ENCODE data around the gene ARMCX2. TPM values are rescaled to one million over a fixed set of nuclear protein-coding genes. Genes with fewer than 3 reads are reported as not detected.
"Not testable (repeated sequence)": the region's sequence is repeated elsewhere in the genome, so short reads cannot be mapped to it uniquely, and the experiment has no call there.

The ARMCX2 gene
- polyA plus RNA-seq (2013, experiment 1 of 2; ENCODE audit: insufficient read length) = 110 TPM
- polyA plus RNA-seq (2013, experiment 2 of 2; ENCODE audit: insufficient read length) = 109 TPM

- DNase-seq = peak; percentile 80
Measured at GRCh38 chrX:101659601-101660063, at the start of gene ARMCX2. ARMCX2 (minus strand) TSS chrX:101659850; CDS start chrX:101657588, 2,262 bp downstream.

GRCh38 chrX:101709384-101709783 lies 49.7 kb upstream of the ARMCX2 start:
- DNase-seq = no peak

GRCh38 chrX:101708163-101708562 lies 48.5 kb upstream of the ARMCX2 start:
- DNase-seq = peak; percentile 22

GRCh38 chrX:101693476-101693875 lies 33.8 kb upstream of the ARMCX2 start:
- no peak for DNase-seq

- no peak for DNase-seq
Measured at GRCh38 chrX:101691835-101692234, 32.2 kb upstream of the ARMCX2 start.

- DNase-seq = no peak
Measured at GRCh38 chrX:101686574-101686973, 26.9 kb upstream of the ARMCX2 start.

- peak; percentile 2 for DNase-seq
Measured at GRCh38 chrX:101685923-101686322, 26.3 kb upstream of the ARMCX2 start.

GRCh38 chrX:101682723-101683122 lies 23.1 kb upstream of the ARMCX2 start:
- DNase-seq = peak; percentile 81

GRCh38 chrX:101677028-101677427 lies 17.4 kb upstream of the ARMCX2 start:
- no peak for DNase-seq

GRCh38 chrX:101676571-101676970 lies 16.9 kb upstream of the ARMCX2 start:
- DNase-seq = no peak

GRCh38 chrX:101668143-101668542 lies 8.5 kb upstream of the ARMCX2 start:
- DNase-seq = no peak

GRCh38 chrX:101658661-101659491 lies 774 bp downstream of the ARMCX2 start:
- peak; percentile 65 for DNase-seq

GRCh38 chrX:101657495-101657894 lies 2.2 kb downstream of the ARMCX2 start:
- no peak for DNase-seq

GRCh38 chrX:101656817-101657216 lies 2.8 kb downstream of the ARMCX2 start:
- no peak for DNase-seq

GRCh38 chrX:101655534-101655933 lies 4.1 kb downstream of the ARMCX2 start:
- DNase-seq = no peak

GRCh38 chrX:101647716-101648115 lies 11.9 kb downstream of the ARMCX2 start:
- DNase-seq = not testable (repeated sequence)

GRCh38 chrX:101642093-101642492 lies 17.6 kb downstream of the ARMCX2 start:
- DNase-seq = no peak

- DNase-seq = no peak
Measured at GRCh38 chrX:101639583-101639982, 20.1 kb downstream of the ARMCX2 start.

- DNase-seq = no peak
Measured at GRCh38 chrX:101619364-101619763, 40.3 kb downstream of the ARMCX2 start.

GRCh38 chrX:101617211-101618191 lies 42.1 kb downstream of the ARMCX2 start, which contains the start of gene ARMCX6:
ARMCX6 (minus strand) TSS chrX:101618000; CDS start chrX:101616620, 1,380 bp downstream.
- peak; percentile 80 for DNase-seq

- DNase-seq = no peak
Measured at GRCh38 chrX:101605728-101606127, 53.9 kb downstream of the ARMCX2 start.
